HCT116 (cell line): Measurements from ENCODE around the gene INO80C.

ENCODE experiments used
- CTCF ChIP-seq, 3 experiments: fragments of 200-600 bp in 1 of 3; sonication (generic) in 1 of 3; IDR thresholded peaks in 2 of 3; conservative IDR thresholded peaks in 1 of 3; 2 replicates each; pipeline ENCODE4 v1.5.1; 2012 to 2017; ENCODE audit warnings: low read depth in 2 of 3, low read length in 2 of 3, antibody characterized with exemption in 1 of 3, borderline replicate concordance in 1 of 3, control low read depth in 1 of 3, mild to moderate bottlenecking in 1 of 3, mixed read lengths in 1 of 3, mixed run types in 1 of 3, moderate library complexity in 1 of 3; ENCODE audit not compliant: insufficient read depth in 1 of 3
- EZH2 ChIP-seq: fragments of 200-600 bp; sonication (generic); IDR thresholded peaks from 2 replicates; pipeline ENCODE4 v1.6.1; 2017; ENCODE audit warnings: antibody characterized with exemption, mixed run types
- POLR2A ChIP-seq: IDR thresholded peaks from 2 replicates; pipeline ENCODE4 v1.7.0; 2011; ENCODE audit warnings: borderline replicate concordance; ENCODE audit not compliant: insufficient read depth, insufficient read length; ENCODE audit errors: extremely low read depth
- TCF7L2 ChIP-seq: IDR thresholded peaks from 2 replicates; pipeline ENCODE4 v1.7.0; 2011; ENCODE audit warnings: borderline replicate concordance, inconsistent platforms; ENCODE audit not compliant: insufficient read depth, insufficient read length; ENCODE audit errors: extremely low read depth
- ZNF274 ChIP-seq: fragments of 200-500 bp; sonication (Bioruptor generic); IDR thresholded peaks from 2 replicates; pipeline ENCODE4 v1.6.1; 2014; ENCODE audit warnings: mild to moderate bottlenecking, low read depth, low read length, inconsistent platforms

- no peak for TF ChIP-seq TCF7L2
- no peak for TF ChIP-seq POLR2A
- TF ChIP-seq ZNF274: no peak
- TF ChIP-seq CTCF (IDR thresholded peaks at IDR 0.05 in 2 of 3, conservative IDR thresholded peaks at IDR 0.05 in 1 of 3; ENCODE audit: borderline replicate concordance in 1 of 3, insufficient read depth in 1 of 3, low read depth in 2 of 3, low read length in 2 of 3): no peak
- no peak for TF ChIP-seq EZH2
Measured at GRCh38 chr18:35525795-35526494, 28.2 kb upstream of the INO80C start.
